ENCODE data around the gene SLC9A3.

Gene SLC9A3

DNA sequence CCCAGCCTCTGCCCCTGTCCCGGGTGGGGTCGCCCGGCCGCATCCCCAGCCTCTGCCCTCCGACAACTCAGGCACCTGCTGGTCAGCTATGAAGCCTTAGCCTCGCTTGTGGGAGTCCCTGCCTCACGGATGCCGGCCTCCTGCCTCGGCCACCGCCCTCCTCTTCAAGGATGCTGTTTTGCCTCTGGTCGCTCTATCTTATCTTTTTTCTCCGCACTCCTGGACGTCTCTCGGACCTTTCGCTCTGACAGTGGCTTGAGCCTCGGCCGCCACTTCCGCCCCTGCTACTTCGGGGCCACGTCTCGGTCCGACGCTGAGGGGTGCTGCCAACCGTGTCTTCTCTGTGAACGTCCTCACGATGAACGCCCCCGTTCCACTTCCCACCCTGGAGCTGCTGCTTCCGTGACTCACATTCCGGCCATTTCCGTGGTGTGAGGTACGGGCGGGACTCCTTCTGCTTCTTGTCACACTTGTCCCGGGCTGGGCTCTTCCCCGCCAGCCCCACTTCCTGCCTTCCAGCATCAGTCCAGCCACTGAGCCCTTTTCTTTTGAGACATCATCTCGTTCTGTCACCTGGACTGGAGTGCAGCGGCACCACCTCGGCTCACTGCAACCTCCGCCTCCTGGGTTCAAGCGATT is 26.3 kb downstream of the SLC9A3 start:
- H3K27ac ChIP-seq = no peak overlapping the region
- TF ChIP-seq, protein P1, sequence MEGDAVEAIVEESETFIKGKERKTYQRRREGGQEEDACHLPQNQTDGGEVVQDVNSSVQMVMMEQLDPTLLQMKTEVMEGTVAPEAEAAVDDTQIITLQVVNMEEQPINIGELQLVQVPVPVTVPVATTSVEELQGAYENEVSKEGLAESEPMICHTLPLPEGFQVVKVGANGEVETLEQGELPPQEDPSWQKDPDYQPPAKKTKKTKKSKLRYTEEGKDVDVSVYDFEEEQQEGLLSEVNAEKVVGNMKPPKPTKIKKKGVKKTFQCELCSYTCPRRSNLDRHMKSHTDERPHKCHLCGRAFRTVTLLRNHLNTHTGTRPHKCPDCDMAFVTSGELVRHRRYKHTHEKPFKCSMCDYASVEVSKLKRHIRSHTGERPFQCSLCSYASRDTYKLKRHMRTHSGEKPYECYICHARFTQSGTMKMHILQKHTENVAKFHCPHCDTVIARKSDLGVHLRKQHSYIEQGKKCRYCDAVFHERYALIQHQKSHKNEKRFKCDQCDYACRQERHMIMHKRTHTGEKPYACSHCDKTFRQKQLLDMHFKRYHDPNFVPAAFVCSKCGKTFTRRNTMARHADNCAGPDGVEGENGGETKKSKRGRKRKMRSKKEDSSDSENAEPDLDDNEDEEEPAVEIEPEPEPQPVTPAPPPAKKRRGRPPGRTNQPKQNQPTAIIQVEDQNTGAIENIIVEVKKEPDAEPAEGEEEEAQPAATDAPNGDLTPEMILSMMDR (conservative IDR thresholded peaks at IDR 0.05) = no peak

DNA sequence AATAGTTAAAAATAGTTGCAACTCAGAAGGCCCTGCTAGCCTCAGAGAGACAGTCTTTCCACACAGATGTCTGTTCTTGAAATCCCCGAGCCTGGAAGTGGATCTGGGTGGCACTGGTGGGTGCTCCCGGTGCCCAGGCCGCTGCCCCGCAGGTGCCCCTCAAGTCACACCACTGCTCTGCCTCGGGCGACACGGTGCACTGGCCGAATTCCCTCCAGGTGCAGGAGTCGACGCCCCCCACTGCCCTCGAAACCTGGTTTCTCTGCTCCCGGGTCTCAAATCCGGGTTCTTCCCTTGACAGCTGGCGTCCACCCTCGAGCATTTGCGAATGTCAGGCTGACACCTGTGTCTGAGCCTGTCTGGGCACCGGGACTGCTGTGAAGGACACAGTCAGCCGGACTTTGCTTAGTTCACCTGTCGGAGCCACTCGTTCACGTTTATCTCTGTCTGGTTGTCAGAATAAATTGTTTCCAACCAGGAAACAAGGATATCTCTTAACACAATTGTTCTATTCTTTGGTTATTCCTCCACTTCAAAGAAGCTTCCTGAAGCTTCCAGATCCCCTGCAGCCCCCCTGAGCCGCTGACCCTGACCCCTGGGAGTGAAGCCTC is 27.1 kb downstream of the SLC9A3 start:
- TF ChIP-seq, protein P1 (conservative IDR thresholded peaks at IDR 0.05) = no peak
- H3K27ac ChIP-seq = no peak overlapping the region

DNA sequence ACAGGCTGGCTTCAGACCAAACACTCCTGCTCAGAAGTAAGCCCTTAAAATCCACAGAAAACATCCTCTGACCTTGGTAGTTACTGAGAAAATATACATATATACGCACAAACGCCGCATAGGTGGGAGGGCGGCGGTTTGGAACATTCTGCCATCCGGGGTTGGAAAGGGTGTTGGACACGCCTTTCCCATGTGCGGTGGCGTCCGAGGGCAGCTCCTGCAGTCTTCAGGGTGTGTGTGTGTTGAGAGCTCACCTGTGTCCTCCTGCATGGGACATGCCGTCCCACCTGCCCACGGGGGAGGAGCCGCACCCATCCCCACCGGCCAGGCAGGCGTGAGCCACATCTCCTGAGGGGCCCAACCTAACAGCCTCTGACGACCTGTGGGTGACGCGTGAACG is 28.2 kb downstream of the SLC9A3 start:
- no peak overlapping the region for H3K27ac ChIP-seq
- TF ChIP-seq, protein P1 (conservative IDR thresholded peaks at IDR 0.05) = no peak

DNA sequence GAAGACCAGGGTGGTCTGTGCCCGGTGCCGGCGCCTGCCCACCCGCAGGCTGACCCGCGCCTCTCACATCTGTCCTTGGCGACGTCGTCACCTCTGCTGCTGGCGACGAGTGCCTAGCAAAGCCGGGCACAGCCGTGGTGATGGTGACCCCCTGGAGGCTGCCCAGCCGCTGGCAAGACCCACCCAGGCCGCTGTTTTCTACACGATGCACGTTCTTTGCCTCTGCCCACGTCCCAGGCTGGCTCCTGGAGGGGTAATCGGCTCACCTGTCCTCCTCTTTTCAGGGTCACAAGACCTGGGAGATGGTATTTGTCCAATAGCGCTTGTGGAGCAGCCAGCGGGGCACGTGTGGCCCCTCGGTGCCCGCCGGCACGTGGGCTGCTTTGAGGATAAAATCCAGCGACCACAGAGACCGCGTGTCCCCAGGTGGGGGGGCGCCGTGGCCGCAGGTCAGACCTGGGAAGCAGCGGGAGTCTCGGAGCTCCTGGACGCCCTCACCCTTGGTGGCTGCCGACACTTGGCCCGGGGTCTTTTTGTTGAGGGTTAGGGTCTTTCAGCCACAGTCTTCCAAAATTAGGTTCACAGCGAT is 29.5 kb downstream of the SLC9A3 start:
- TF ChIP-seq, protein P1 (conservative IDR thresholded peaks at IDR 0.05) = no peak
- H3K27ac ChIP-seq = no peak overlapping the region

DNA sequence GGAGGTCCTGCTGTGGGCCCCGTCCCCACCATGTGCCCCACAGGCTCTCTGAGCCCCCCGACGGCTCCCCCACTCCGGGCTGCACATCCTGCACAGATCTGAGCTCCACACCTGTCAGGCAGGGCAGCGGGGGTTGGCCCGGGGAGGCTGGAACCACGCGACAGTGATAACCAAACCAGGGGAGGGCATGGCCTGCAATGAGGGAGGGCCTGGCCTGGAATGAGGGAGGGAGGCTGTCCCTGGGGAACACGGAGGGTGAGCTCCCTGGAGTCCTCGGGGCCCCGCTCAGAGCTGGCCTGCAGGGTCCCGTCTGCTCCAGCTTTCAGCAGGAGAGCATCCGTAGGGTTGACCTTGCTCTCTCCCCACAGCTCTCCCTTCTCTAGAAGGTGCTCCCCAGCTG is 30.5 kb downstream of the SLC9A3 start:
- TF ChIP-seq, protein P1 (conservative IDR thresholded peaks at IDR 0.05) = no peak
- no peak overlapping the region for H3K27ac ChIP-seq

DNA sequence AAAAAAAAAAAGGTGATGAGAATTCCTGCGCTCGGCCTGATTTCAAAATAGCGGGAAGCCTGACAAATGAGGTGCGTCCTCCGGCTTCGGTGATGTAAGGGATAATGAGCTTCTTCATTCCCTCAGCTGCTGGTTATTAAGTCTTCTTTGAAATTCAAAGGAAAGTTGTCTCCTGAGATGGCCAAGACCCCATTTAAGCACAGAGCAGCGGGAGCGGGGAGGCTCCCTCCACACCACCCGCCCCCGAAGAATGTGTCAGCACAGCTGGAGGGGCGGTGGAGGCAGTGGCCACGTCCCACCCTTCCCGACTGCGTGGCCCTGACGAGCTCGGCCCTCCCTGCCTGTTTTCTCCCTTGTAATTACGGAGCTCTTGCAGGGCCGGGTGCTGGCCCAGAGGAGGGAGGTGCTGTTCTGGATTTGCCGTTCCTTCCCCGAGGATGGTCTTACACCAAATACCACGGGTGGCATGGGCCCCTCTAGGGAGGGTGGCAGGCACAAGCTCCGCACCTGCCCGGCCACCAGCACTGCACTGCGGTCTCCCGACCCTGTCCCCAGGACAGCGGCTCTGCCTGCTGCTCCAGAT is 31.0 kb downstream of the SLC9A3 start:
- no peak overlapping the region for H3K27ac ChIP-seq
- TF ChIP-seq, protein P1 (conservative IDR thresholded peaks at IDR 0.05) = no peak

DNA sequence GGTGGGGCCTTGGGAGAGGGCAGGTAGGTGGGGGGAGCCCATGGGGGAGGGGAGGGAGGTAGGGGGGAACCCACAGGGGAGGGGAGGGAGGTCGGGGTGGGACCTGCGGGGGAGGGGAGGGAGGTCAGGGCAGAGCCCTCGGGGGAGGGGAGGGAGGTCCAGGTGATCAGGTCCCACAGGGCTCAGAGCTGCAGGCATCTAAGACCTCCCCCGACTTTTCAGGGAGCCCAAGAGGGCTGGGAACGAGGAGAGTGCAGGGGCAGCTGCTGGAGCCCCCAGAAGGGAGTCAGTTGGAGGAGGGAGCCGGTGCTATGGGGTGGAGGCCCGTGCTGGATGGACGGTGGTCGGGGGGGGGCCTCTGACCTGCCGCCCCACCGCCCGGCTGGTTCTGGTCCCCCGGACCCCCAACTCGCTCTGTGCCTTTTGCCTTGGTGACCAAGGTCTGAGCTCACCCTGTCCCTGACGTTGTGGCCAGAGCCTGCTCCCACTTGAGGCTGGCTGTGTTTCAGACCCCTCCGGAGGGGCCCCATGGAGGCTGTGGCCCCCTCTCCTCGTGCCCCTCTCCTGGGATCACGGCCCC is 31.8 kb downstream of the SLC9A3 start:
- TF ChIP-seq, protein P1 (conservative IDR thresholded peaks at IDR 0.05) = no peak
- H3K27ac ChIP-seq = no peak overlapping the region

Measured in VCaP (cell line).